Choroid plexus epithelial cell (primary cell): Measurements from ENCODE around the gene KCTD21.

ENCODE experiments used
- DNase-seq: peaks from one replicate; pipeline ENCODE4 v3.0.0-alpha.2; 2010; ENCODE audit warnings: low read depth
- H3K4me3 ChIP-seq: 2 replicates; pipeline ENCODE4 v1.5.1; 2011; ENCODE audit warnings: low read depth, mild to moderate bottlenecking, control low read depth, low read length, moderate library complexity
- CTCF ChIP-seq: conservative IDR thresholded peaks from 2 replicates; pipeline ENCODE4 v1.5.1; 2011; ENCODE audit warnings: low read depth, mild to moderate bottlenecking, control low read depth, inconsistent platforms, low read length, moderate library complexity

Gene KCTD21

GRCh38 chr11:78199015-78199652 lies 10.7 kb upstream of the KCTD21 start:
- H3K4me3 ChIP-seq, result no peak overlapping the region
- no peak for DNase-seq

DNA sequence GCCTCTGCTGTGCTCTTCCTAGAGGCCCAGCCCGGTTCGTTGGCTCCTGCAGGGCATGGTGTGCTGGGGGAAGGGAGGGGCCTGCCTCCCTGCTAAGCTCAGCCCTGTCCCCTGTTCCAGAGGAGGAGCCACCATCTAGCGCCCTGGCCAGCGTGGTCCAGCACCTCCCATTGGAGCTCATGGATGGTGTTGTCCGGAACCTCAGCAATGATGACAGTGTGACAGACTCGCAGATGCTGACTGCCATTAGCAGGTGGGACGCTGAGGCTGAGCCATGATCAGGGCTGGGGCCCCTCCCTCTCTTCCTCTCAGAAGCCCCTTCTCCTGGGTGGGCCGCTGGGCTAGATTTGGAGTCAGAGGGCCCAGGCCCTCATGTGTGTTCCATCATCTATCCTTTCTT lies 9.4 kb upstream of the KCTD21 start:
- TF ChIP-seq CTCF, result no peak
- DNase-seq, result no peak
- H3K4me3 ChIP-seq, result no peak overlapping the region

More at GRCh38 chr11:78199015-78199652, 10.7 kb upstream of the KCTD21 start:
- TF ChIP-seq CTCF, result no peak

- H3K4me3 ChIP-seq, result no peak overlapping the region
- TF ChIP-seq CTCF, result no peak
- no peak for DNase-seq
Observed at GRCh38 chr11:78196661-78197091, 8.2 kb upstream of the KCTD21 start.

GRCh38 chr11:78195917-78196560 lies 7.6 kb upstream of the KCTD21 start:
- DNase-seq, result no peak
- H3K4me3 ChIP-seq, result no peak overlapping the region
- TF ChIP-seq CTCF, result no peak

DNA sequence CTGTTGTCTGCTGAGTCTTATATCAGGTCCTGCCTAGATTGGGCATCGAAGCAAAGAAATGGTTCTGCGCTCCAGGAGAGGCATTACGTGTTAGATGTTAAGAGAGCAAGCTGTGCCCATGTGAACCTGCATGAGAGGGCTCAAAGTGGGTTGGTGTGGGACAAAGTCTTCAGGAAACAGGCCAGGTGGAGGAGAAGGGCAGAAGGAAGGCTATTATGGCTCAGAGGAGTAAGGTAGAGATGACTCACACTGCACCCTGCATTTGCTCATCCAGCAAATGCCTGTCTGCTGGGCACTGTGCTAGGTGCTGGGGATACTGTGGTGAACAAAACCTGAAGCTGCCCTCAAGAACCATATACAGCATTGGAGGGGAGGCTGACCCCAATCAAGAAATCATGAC lies 6.1 kb upstream of the KCTD21 start:
- no peak for TF ChIP-seq CTCF
- H3K4me3 ChIP-seq, result no peak overlapping the region
- DNase-seq, result no peak

DNA sequence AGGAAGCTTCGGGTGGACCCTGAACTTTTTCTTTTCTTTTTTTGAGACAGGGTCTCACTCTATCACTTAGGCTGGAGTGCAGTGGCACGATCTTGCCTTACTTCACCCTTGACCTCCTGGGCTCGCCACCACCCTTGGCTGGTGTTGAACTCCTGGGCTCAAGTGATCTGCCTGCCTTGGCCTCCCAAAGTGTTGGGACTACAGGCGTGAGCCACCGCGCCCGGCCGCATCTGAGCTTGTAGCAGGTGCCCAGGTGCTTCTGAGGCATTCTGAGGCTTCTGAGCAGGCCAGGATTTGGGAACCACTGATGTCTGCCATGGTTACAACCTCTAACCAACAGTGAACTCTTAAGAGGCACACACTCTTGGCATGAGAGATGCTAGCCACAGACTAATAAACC lies 5.4 kb upstream of the KCTD21 start:
- H3K4me3 ChIP-seq, result no peak overlapping the region
- no peak for TF ChIP-seq CTCF
- no peak for DNase-seq

GRCh38 chr11:78192911-78193351 lies 4.5 kb upstream of the KCTD21 start:
- DNase-seq, result no peak
- H3K4me3 ChIP-seq, result no peak overlapping the region
- TF ChIP-seq CTCF, result no peak
